SU-DHL-6 (cell line): ENCODE results near the gene CCDC13.

ENCODE experiments used
- EZH2phosphoT487 ChIP-seq: fragments of 200-600 bp; sonication (generic), shearing (Covaris generic); conservative IDR thresholded peaks from 2 replicates; pipeline ENCODE4 v1.6.1; 2018; ENCODE audit warnings: mild to moderate bottlenecking, antibody characterized with exemption, low read length, moderate library complexity, mixed read lengths
- TF ChIP-seq, protein P1 (sequence below): fragments of 200-600 bp; sonication (generic); IDR thresholded peaks from one replicate; pipeline ENCODE4 v1.5.1; 2017; ENCODE audit warnings: antibody characterized with exemption, mild to moderate bottlenecking, low read length, moderate library complexity; ENCODE audit not compliant: insufficient read depth, poor library complexity, severe bottlenecking

DNA sequence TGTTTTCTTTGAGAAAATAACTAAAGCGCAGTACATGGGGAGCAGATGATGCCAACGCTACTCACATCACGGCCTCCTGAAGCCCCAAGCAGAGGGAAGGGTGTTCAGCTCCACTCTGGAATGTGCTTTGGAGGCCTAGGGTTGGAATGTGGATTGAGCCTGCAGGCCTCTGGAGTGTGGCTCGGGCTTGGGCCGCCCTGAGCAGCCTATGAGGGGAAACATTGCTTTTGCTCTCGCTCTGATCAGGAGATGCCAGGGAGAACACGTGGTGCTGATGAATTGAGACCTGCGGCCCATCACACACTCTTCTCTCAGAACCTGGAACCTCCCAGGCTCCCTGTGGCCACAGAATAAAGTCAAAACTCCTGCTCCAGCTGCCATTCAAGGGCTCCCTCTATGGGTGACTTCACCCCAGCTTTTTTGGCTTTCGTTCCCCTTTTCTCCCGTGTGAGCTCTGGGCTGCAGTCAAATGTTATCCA lies 23.3 kb downstream of the CCDC13 start:
- TF ChIP-seq, protein P1, sequence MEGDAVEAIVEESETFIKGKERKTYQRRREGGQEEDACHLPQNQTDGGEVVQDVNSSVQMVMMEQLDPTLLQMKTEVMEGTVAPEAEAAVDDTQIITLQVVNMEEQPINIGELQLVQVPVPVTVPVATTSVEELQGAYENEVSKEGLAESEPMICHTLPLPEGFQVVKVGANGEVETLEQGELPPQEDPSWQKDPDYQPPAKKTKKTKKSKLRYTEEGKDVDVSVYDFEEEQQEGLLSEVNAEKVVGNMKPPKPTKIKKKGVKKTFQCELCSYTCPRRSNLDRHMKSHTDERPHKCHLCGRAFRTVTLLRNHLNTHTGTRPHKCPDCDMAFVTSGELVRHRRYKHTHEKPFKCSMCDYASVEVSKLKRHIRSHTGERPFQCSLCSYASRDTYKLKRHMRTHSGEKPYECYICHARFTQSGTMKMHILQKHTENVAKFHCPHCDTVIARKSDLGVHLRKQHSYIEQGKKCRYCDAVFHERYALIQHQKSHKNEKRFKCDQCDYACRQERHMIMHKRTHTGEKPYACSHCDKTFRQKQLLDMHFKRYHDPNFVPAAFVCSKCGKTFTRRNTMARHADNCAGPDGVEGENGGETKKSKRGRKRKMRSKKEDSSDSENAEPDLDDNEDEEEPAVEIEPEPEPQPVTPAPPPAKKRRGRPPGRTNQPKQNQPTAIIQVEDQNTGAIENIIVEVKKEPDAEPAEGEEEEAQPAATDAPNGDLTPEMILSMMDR: no peak
- no peak for TF ChIP-seq EZH2phosphoT487
